SU-DHL-6 (cell line): Measurements from ENCODE around the gene ADAMTS12.

ENCODE experiments used
- H2AFZ ChIP-seq: fragments of 200-600 bp; sonication (generic); 2 replicates; pipeline ENCODE4 v1.6.1; 2014; ENCODE audit warnings: low read depth, mild to moderate bottlenecking, moderate library complexity, mixed read lengths, antibody characterized with exemption, low read length; ENCODE audit not compliant: severe bottlenecking
- H3F3A ChIP-seq: fragments of 200-600 bp; shearing (Covaris generic); 2 replicates; pipeline ENCODE4 v1.6.0; 2016; ENCODE audit warnings: antibody characterized with exemption, mild to moderate bottlenecking; ENCODE audit not compliant: insufficient read depth
- H3K27ac ChIP-seq: fragments of 200-600 bp; sonication (generic); 2 replicates; pipeline ENCODE4 v1.5.1; 2016; ENCODE audit warnings: low read depth, mild to moderate bottlenecking, low read length, moderate library complexity, mixed read lengths
- H3K27me3 ChIP-seq: fragments of 200-600 bp; sonication (generic), shearing (Covaris generic); 2 replicates; pipeline ENCODE4 v1.6.0; 2014; ENCODE audit warnings: mild to moderate bottlenecking, low read length
- H3K36me3 ChIP-seq: fragments of 200-600 bp; sonication (generic); 2 replicates; pipeline ENCODE4 v1.6.1; 2014; ENCODE audit warnings: mild to moderate bottlenecking, low read length, mixed read lengths
- H3K4me2 ChIP-seq: fragments of 300-600, 200-600 bp; shearing (Covaris generic), sonication (generic); 2 replicates; pipeline ENCODE4 v1.6.0; 2014; ENCODE audit warnings: low read length, low read depth, mild to moderate bottlenecking; ENCODE audit not compliant: poor library complexity, severe bottlenecking
- H3K4me3 ChIP-seq: fragments of 200-600 bp; sonication (generic); 2 replicates; pipeline ENCODE4 v1.5.1; 2014; ENCODE audit warnings: antibody characterized with exemption, low read length, mild to moderate bottlenecking, mixed read lengths; ENCODE audit not compliant: insufficient read depth, poor library complexity, severe bottlenecking
- H3K79me2 ChIP-seq: fragments of 200-600 bp; sonication (generic); 2 replicates; pipeline ENCODE4 v1.6.1; 2014; ENCODE audit warnings: mild to moderate bottlenecking, low read length, moderate library complexity; ENCODE audit not compliant: insufficient read depth
- H3K9ac ChIP-seq: fragments of 200-600 bp; sonication (generic); 2 replicates; pipeline ENCODE4 v1.7.0; 2014; ENCODE audit warnings: mild to moderate bottlenecking, low read length
- H3K9me2 ChIP-seq: fragments of 200-600 bp; sonication (generic); replicated peaks from 2 replicates; pipeline ENCODE4 v1.6.1; 2014; ENCODE audit warnings: low read length; ENCODE audit not compliant: insufficient read depth
- H3K9me3 ChIP-seq: fragments of 200-600 bp; sonication (generic); 2 replicates; pipeline ENCODE4 v1.6.1; 2014; ENCODE audit warnings: low read length, mixed read lengths; ENCODE audit not compliant: insufficient read depth
- H4K20me1 ChIP-seq: fragments of 200-600 bp; sonication (generic); 2 replicates; pipeline ENCODE4 v1.6.1; 2014; ENCODE audit warnings: low read depth, mild to moderate bottlenecking, antibody characterized with exemption, low read length, moderate library complexity, mixed read lengths
- EZH2phosphoT487 ChIP-seq: fragments of 200-600 bp; sonication (generic), shearing (Covaris generic); conservative IDR thresholded peaks from 2 replicates; pipeline ENCODE4 v1.6.1; 2018; ENCODE audit warnings: mild to moderate bottlenecking, antibody characterized with exemption, low read length, moderate library complexity, mixed read lengths
- TF ChIP-seq, protein P1 (sequence below): fragments of 200-600 bp; sonication (generic); IDR thresholded peaks from one replicate; pipeline ENCODE4 v1.5.1; 2017; ENCODE audit warnings: antibody characterized with exemption, mild to moderate bottlenecking, low read length, moderate library complexity; ENCODE audit not compliant: insufficient read depth, poor library complexity, severe bottlenecking

Gene ADAMTS12

GRCh38 chr5:33857037-33857436 is 34.8 kb downstream of the ADAMTS12 start:
- Histone ChIP-seq H3F3A (no peaks in the 10 kb centered on the region), H3K27me3 (no peaks in the 10 kb centered on the region), H3K9me3 (no peaks in the 10 kb centered on the region), H3K9me2 (no peaks in the 10 kb centered on the region), H2AFZ (no peak overlapping the region), H4K20me1 (no peaks in the 10 kb centered on the region), H3K27ac (no peak overlapping the region), H3K36me3 (no peaks in the 10 kb centered on the region), H3K4me2 (no peak overlapping the region), H3K4me3 (no peak overlapping the region), H3K79me2 (no peaks in the 10 kb centered on the region), H3K9ac (no peak overlapping the region)
- TF ChIP-seq, protein P1, sequence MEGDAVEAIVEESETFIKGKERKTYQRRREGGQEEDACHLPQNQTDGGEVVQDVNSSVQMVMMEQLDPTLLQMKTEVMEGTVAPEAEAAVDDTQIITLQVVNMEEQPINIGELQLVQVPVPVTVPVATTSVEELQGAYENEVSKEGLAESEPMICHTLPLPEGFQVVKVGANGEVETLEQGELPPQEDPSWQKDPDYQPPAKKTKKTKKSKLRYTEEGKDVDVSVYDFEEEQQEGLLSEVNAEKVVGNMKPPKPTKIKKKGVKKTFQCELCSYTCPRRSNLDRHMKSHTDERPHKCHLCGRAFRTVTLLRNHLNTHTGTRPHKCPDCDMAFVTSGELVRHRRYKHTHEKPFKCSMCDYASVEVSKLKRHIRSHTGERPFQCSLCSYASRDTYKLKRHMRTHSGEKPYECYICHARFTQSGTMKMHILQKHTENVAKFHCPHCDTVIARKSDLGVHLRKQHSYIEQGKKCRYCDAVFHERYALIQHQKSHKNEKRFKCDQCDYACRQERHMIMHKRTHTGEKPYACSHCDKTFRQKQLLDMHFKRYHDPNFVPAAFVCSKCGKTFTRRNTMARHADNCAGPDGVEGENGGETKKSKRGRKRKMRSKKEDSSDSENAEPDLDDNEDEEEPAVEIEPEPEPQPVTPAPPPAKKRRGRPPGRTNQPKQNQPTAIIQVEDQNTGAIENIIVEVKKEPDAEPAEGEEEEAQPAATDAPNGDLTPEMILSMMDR: no peak
- TF ChIP-seq EZH2phosphoT487: no peak

DNA sequence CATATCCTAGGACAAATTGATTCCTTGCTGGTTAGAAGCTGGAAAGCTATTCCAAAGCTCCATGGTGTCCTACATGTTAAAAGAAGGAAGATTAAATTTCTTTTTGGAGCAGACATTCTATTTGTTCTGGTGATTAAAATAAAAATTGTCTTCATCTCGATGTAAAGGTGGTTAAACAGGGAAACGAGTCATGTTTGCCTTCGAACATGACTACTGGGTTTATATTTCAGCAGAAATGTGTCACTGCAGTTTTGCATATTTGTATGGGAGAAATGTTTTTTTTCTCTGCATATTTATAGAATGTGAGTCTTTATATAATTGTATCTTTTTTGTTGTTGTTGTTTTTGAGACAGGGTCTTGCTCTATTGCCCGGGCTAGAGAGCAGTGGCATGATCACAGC is 36.4 kb downstream of the ADAMTS12 start:
- Histone ChIP-seq H4K20me1 (no peaks in the 10 kb centered on the region), H3K36me3 (no peaks in the 10 kb centered on the region), H3K79me2 (no peaks in the 10 kb centered on the region), H3K9me3 (no peaks in the 10 kb centered on the region), H2AFZ (no peak overlapping the region), H3F3A (no peaks in the 10 kb centered on the region), H3K4me3 (no peak overlapping the region), H3K27me3 (no peaks in the 10 kb centered on the region), H3K27ac (no peak overlapping the region), H3K9me2 (no peaks in the 10 kb centered on the region), H3K9ac (no peak overlapping the region), H3K4me2 (no peak overlapping the region)
- TF ChIP-seq, protein P1: no peak
- TF ChIP-seq EZH2phosphoT487: no peak

DNA sequence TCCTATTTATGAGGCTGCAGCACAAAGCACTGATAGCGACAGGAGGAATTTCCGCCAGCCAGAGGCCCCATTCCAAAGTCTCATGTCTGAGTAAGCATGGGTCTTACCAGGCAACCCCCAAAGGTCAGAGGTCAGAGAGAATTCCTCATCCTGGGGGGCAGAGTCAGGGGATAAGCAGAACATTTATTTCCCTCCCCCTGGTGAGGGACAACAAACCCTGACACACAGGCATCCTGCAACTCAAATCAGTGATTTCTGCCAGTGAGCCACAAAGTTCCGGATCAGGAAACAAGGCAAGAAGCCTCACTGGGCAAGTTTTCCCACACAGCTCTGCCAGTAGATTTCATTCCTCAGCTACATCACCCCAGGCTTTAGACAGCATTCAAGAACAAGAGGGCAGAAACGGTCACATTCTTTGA is 37.0 kb downstream of the ADAMTS12 start:
- no peak overlapping the region for H3K4me2 ChIP-seq
- no peaks in the 10 kb centered on the region for H3K9me3 ChIP-seq
- H3K36me3 ChIP-seq: no peaks in the 10 kb centered on the region
- no peak overlapping the region for H2AFZ ChIP-seq
- H3K9me2 ChIP-seq: no peaks in the 10 kb centered on the region
- no peaks in the 10 kb centered on the region for H3F3A ChIP-seq
- no peak overlapping the region for H3K4me3 ChIP-seq
- H3K27me3 ChIP-seq: no peaks in the 10 kb centered on the region
- no peaks in the 10 kb centered on the region for H4K20me1 ChIP-seq
- no peak overlapping the region for H3K9ac ChIP-seq
- H3K79me2 ChIP-seq: no peaks in the 10 kb centered on the region
- H3K27ac ChIP-seq: no peak overlapping the region
- TF ChIP-seq, protein P1: no peak
- TF ChIP-seq EZH2phosphoT487: no peak

GRCh38 chr5:33852837-33853236 is 39.0 kb downstream of the ADAMTS12 start:
- H3K79me2 ChIP-seq: no peaks in the 10 kb centered on the region
- no peaks in the 10 kb centered on the region for H3K36me3 ChIP-seq
- no peaks in the 10 kb centered on the region for H3K9me2 ChIP-seq
- no peaks in the 10 kb centered on the region for H3K27me3 ChIP-seq
- no peak overlapping the region for H3K9ac ChIP-seq
- H3K4me3 ChIP-seq: no peak overlapping the region
- H3K4me2 ChIP-seq: no peak overlapping the region
- no peak overlapping the region for H3K27ac ChIP-seq
- H4K20me1 ChIP-seq: no peaks in the 10 kb centered on the region
- no peaks in the 10 kb centered on the region for H3K9me3 ChIP-seq
- no peaks in the 10 kb centered on the region for H3F3A ChIP-seq
- no peak for TF ChIP-seq EZH2phosphoT487
- TF ChIP-seq, protein P1: no peak
- H2AFZ ChIP-seq: no peak overlapping the region
